PC-9 (cell line): ENCODE results near the gene SPP1. TPM values are rescaled to one million over a fixed set of nuclear protein-coding genes. Genes with fewer than 3 reads are reported as not detected.
"Not testable (repeated sequence)": the region's sequence is repeated elsewhere in the genome, so short reads cannot be mapped to it uniquely, and the experiment has no call there.

Source experiments
- BruUV-seq: library from RNA; stranded (reverse); fragments of 400-500 nt; replicated peaks from 2 replicates; lab custom pipeline; 2021; lab: Mats Ljungman, UMichigan
- CTCF ChIA-PET: fragments of 300-600 bp; sonication (Branson Sonifier 250); formaldehyde crosslinking; loops from one replicate; lab custom pipeline; 2022; ENCODE audit warnings: antibody characterized with exemption; lab: Charles Lee
- POLR2A ChIA-PET: fragments of 300-600 bp; sonication (Branson Sonifier 250); formaldehyde crosslinking; loops from one replicate; lab custom pipeline; 2022; ENCODE audit warnings: antibody characterized with exemption; ENCODE audit not compliant: unreplicated experiment; lab: Charles Lee
- DNase-seq, 2 experiments: peaks; one replicate each; pipeline versions ENCODE4 v3.0.0 to v3.0.0-alpha.2; 2015 to 2022; ENCODE audit warnings: mixed read lengths in 1 of 2
- H2AFZ ChIP-seq: fragments of 200-600 bp; sonication (generic); 2 replicates; pipeline ENCODE4 v1.8.1; 2017; ENCODE audit warnings: antibody characterized with exemption
- H3F3A ChIP-seq: fragments of 200-600 bp; sonication (generic); 2 replicates; pipeline ENCODE4 v1.8.1; 2017; ENCODE audit warnings: antibody characterized with exemption, mild to moderate bottlenecking, low read depth; ENCODE audit not compliant: insufficient read depth
- H3K27ac ChIP-seq: fragments of 200-600 bp; sonication (generic); 2 replicates; pipeline ENCODE4 v1.6.1; 2016; ENCODE audit warnings: mixed run types
- H3K27me3 ChIP-seq: fragments of 200-600 bp; sonication (generic); 2 replicates; pipeline ENCODE4 v1.6.1; 2016; ENCODE audit warnings: low read depth, mixed run types; ENCODE audit not compliant: insufficient read depth
- H3K36me3 ChIP-seq: fragments of 200-600 bp; sonication (generic); 2 replicates; pipeline ENCODE4 v1.6.1; 2016; ENCODE audit warnings: low read depth, mixed run types
- H3K4me1 ChIP-seq: fragments of 200-600 bp; sonication (generic); replicated peaks from 2 replicates; pipeline ENCODE4 v1.6.1; 2016; ENCODE audit warnings: mixed run types; ENCODE audit not compliant: insufficient read depth
- H3K4me2 ChIP-seq: fragments of 200-600 bp; sonication (generic); 2 replicates; pipeline ENCODE4 v1.6.1; 2017; ENCODE audit warnings: mixed run types
- H3K4me3 ChIP-seq: fragments of 200-600 bp; sonication (generic); 2 replicates; pipeline ENCODE4 v1.6.1; 2016; ENCODE audit warnings: mixed run types
- H3K79me2 ChIP-seq: fragments of 200-600 bp; sonication (generic); 2 replicates; pipeline ENCODE4 v1.6.1; 2017; ENCODE audit warnings: low read depth, mixed run types
- H3K9me2 ChIP-seq: fragments of 200-600 bp; sonication (generic); 2 replicates; pipeline ENCODE4 v1.8.1; 2017; ENCODE audit warnings: mild to moderate bottlenecking; ENCODE audit not compliant: insufficient read depth
- H3K9me3 ChIP-seq: fragments of 200-600 bp; sonication (generic); 2 replicates; pipeline ENCODE4 v1.8.1; 2016; ENCODE audit warnings: low read depth; ENCODE audit not compliant: insufficient read depth
- H4K20me1 ChIP-seq: fragments of 200-600 bp; sonication (generic); 2 replicates; pipeline ENCODE4 v1.8.1; 2017; ENCODE audit not compliant: insufficient read depth
- CTCF ChIP-seq: fragments of 200-600 bp; sonication (generic); conservative IDR thresholded peaks from 2 replicates; pipeline ENCODE4 v1.6.1; 2017; ENCODE audit warnings: mixed run types, antibody characterized with exemption, mild to moderate bottlenecking, moderate library complexity
- EZH2 ChIP-seq: fragments of 200-600 bp; sonication (generic); IDR thresholded peaks from 2 replicates; pipeline ENCODE4 v1.8.0; 2017; ENCODE audit warnings: antibody characterized with exemption, low read depth
- intact Hi-C: fragments of 100-400 bp; cut with micrococcal nuclease; formaldehyde crosslinking; loops from one replicate; pipeline ENCODE4 v1.10.0; 2022; ENCODE audit not compliant: unreplicated experiment
- total RNA-seq: library from RNA; stranded (reverse); gene quantifications from 2 replicates; pipeline ENCODE4 v1.2.3, GENCODE V29; 2021

SPP1 gene
- total RNA-seq, 1 experiment from 2014 or later = 212 TPM

GRCh38 chr4:87986508-87986907, 11.0 kb downstream of the SPP1 start:
- no peak for TF ChIP-seq EZH2
- no peak for TF ChIP-seq CTCF
- intact Hi-C loops = loop anchor here (10.0 kb wide), 2 partner anchors 312 to 442 kb away; no protein-coding TSS in a partner anchor
- H4K20me1 ChIP-seq = no peaks in the 10 kb centered on the region
- no peaks in the 10 kb centered on the region for H3F3A ChIP-seq
- BruUV-seq = no TSS peak
- no peaks in the 10 kb centered on the region for H3K27me3 ChIP-seq
- CTCF ChIA-PET = interaction anchor here (0.6 to 2.2 kb wide), 2 partner anchors 27 to 134 kb away, joined by 3 to 21 read pairs; no protein-coding TSS in a partner anchor
- DNase-seq = no peak
- POLR2A ChIA-PET = no interaction called here
- H3K4me2 ChIP-seq = no peak overlapping the region
- H3K79me2 ChIP-seq = no peaks in the 10 kb centered on the region
- no peaks in the 10 kb centered on the region; the same call in 1 of the 2 replicates for H3K36me3 ChIP-seq
- H3K4me3 ChIP-seq = no peak overlapping the region
- no peaks in the 10 kb centered on the region for H3K4me1 ChIP-seq
- no peaks in the 10 kb centered on the region for H3K9me3 ChIP-seq
- H2AFZ ChIP-seq = no peak overlapping the region
- no peaks in the 10 kb centered on the region for H3K9me2 ChIP-seq
- no peak overlapping the region for H3K27ac ChIP-seq

DNA sequence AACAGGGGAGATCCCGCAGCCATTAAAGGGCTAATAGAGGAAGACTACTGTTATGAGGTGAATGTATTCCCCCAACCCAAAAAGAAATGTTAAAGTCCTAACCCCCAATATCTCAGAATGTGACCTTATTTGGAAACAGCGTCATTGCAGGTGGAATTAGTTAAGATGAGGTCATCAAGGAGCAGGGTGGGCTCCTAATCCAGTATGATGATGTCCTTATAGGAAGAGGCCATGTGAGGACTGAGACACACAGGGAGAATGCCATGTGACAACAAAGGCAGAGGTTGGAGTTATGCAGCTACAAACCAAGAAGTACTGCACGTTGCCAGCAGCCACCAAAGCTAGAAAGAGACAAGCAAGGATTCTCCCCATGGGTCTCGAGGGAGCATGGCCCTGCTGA, 14.3 kb downstream of the SPP1 start:
- no peaks in the 10 kb centered on the region for H3K4me1 ChIP-seq
- no peak overlapping the region for H3K4me2 ChIP-seq
- ChIA-PET CTCF (no interaction called here), POLR2A (no interaction called here)
- H3K9me3 ChIP-seq = no peaks in the 10 kb centered on the region
- intact Hi-C loops = loop anchor here (10.0 kb wide), 2 partner anchors 315 to 445 kb away; no protein-coding TSS in a partner anchor
- H2AFZ ChIP-seq = no peak overlapping the region
- H3K79me2 ChIP-seq = no peaks in the 10 kb centered on the region
- no peaks in the 10 kb centered on the region for H3K9me2 ChIP-seq
- DNase-seq = no peak
- no peak overlapping the region for H3K4me3 ChIP-seq
- H3K27ac ChIP-seq = no peak overlapping the region
- no peaks in the 10 kb centered on the region for H3K36me3 ChIP-seq
- H4K20me1 ChIP-seq = no peaks in the 10 kb centered on the region
- TF ChIP-seq EZH2 (no peak), CTCF (no peak)
- H3K27me3 ChIP-seq = no peaks in the 10 kb centered on the region
- no peaks in the 10 kb centered on the region for H3F3A ChIP-seq
- BruUV-seq = no TSS peak

DNA sequence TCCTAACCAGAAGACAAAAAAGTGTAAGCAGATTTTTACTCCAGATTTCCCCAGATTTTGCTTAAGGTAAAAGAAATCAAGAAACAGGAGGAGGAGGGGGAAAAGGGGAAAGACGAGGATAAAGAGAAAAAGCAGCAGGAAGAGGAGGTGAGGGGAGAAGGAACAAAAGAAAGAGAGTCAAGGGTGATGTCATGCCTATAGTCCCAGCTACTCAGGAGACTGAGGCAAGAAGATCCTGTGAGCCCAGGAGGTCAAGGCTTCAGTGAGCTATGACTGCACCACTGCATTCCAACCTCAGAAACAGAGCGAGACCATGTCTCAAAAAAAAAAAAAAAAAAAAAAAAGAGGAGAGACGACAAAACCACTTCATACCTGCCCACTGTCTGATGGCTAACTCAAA, 19.9 kb downstream of the SPP1 start:
- H3K4me2 ChIP-seq = no peak overlapping the region
- no peaks in the 10 kb centered on the region for H3K27me3 ChIP-seq
- no peaks in the 10 kb centered on the region for H3K79me2 ChIP-seq
- H4K20me1 ChIP-seq = no peaks in the 10 kb centered on the region
- H3K9me3 ChIP-seq = no peaks in the 10 kb centered on the region
- no peaks in the 10 kb centered on the region for H3K9me2 ChIP-seq
- no peaks in the 10 kb centered on the region for H3K36me3 ChIP-seq
- no peak overlapping the region for H3K4me3 ChIP-seq
- H2AFZ ChIP-seq = no peak overlapping the region
- H3K4me1 ChIP-seq = no peaks in the 10 kb centered on the region
- TF ChIP-seq CTCF = no peak
- no peak overlapping the region for H3K27ac ChIP-seq
- ChIA-PET POLR2A (interaction anchor here (0.6 to 0.7 kb wide), 2 partner anchors 59 to 149 kb away, joined by 4 to 16 read pairs; no protein-coding TSS in a partner anchor), CTCF (interaction anchor here (0.5 kb wide), 1 partner anchor 881 kb away, joined by 4 read pairs; no protein-coding TSS in a partner anchor)
- intact Hi-C loops = no loop called here
- no peak for DNase-seq
- BruUV-seq = no TSS peak
- H3F3A ChIP-seq = no peaks in the 10 kb centered on the region

DNA sequence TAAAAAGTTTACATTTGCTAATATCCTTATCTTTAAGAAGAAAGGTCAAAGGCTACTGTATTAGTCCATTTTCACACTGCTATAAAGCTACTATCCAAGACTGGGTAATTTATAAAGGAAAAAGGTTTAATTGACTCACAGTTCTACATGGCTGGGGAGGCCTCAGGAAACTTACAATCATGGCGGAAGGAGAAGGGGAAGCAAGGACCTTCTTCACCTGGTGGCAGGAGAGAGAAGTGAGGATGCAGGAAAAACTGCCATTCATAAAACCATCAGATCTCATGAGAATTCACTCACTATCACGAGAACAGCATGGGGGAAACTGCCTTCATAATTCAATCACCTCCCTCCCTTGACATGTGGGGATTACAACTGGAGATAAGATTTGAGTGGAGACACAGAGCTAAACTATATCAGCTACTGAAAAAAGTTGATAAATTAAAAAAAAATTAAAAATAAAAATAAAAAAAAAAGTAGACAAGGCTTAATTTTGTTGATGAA, 23.7 kb downstream of the SPP1 start:
- DNase-seq, H3K4me1 ChIP-seq, BruUV-seq, H3K27me3 ChIP-seq, H3K79me2 ChIP-seq, H3K36me3 ChIP-seq, CTCF ChIA-PET, H3K9me3 ChIP-seq, H3K27ac ChIP-seq, intact Hi-C loops, H3F3A ChIP-seq, H3K4me3 ChIP-seq, H4K20me1 ChIP-seq, H3K4me2 ChIP-seq, H3K9me2 ChIP-seq, H2AFZ ChIP-seq: not testable (repeated sequence)
- POLR2A ChIA-PET = interaction anchor here (0.8 kb wide), 1 partner anchor 397 kb away, joined by 6 read pairs; no protein-coding TSS in a partner anchor
